Omental fat pad (tissue), 4 donors: ENCODE measurements around the gene CCDC182. TPM values are rescaled to one million over a fixed set of nuclear protein-coding genes. Genes with fewer than 3 reads are reported as not detected.

Experiments
- ATAC-seq: fragments of 150-250 bp; one replicate; pipeline ENCODE4 v1.9.1; 2016; ENCODE audit warnings: mild to moderate bottlenecking, moderate library complexity; ENCODE audit not compliant: low FRiP score
- DNase-seq: peaks from one replicate; pipeline ENCODE4 v3.0.0-alpha.2; 2019; ENCODE audit warnings: low spot score
- total RNA-seq, 4 donors: library from RNA; depleted of rRNA; stranded (reverse); fragments of >200 nt; gene quantifications; one replicate each; pipeline ENCODE4 v1.1.0, GENCODE V29; 2016
- TF ChIP-seq, protein P1 (sequence below), 3 donors: fragments of 450-650 bp; IDR thresholded peaks; one replicate each; pipeline ENCODE4 v1.5.1; 2016 to 2017; ENCODE audit warnings: antibody characterized with exemption in 3 of 3, mild to moderate bottlenecking in 3 of 3, moderate library complexity in 2 of 3

The CCDC182 gene
- total RNA-seq, 4 donors from 2014 or later: not detected

DNA sequence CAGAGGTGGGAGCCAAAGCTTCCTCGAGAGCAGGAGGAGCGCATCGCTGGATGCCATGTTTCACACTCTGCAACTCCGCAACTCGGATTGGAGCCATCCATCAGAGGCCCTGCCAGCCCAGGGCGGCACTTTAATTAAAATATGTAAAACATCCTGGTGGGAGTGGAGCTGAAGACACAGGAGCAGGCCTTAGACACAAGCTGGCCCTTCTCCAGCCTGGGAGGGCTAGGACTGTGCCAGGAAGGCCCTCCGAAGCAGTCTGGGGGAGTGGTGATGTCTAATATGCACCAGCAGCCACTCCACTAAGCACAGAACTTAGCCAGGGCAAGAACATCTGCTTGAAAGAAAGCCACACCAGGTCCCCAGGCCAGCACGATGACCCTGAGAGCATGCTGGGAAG is 5.8 kb upstream of the CCDC182 start:
- no peak for ATAC-seq
- DNase-seq: no peak
- TF ChIP-seq, protein P1, sequence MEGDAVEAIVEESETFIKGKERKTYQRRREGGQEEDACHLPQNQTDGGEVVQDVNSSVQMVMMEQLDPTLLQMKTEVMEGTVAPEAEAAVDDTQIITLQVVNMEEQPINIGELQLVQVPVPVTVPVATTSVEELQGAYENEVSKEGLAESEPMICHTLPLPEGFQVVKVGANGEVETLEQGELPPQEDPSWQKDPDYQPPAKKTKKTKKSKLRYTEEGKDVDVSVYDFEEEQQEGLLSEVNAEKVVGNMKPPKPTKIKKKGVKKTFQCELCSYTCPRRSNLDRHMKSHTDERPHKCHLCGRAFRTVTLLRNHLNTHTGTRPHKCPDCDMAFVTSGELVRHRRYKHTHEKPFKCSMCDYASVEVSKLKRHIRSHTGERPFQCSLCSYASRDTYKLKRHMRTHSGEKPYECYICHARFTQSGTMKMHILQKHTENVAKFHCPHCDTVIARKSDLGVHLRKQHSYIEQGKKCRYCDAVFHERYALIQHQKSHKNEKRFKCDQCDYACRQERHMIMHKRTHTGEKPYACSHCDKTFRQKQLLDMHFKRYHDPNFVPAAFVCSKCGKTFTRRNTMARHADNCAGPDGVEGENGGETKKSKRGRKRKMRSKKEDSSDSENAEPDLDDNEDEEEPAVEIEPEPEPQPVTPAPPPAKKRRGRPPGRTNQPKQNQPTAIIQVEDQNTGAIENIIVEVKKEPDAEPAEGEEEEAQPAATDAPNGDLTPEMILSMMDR (IDR thresholded peaks at IDR 0.05): no peak

DNA sequence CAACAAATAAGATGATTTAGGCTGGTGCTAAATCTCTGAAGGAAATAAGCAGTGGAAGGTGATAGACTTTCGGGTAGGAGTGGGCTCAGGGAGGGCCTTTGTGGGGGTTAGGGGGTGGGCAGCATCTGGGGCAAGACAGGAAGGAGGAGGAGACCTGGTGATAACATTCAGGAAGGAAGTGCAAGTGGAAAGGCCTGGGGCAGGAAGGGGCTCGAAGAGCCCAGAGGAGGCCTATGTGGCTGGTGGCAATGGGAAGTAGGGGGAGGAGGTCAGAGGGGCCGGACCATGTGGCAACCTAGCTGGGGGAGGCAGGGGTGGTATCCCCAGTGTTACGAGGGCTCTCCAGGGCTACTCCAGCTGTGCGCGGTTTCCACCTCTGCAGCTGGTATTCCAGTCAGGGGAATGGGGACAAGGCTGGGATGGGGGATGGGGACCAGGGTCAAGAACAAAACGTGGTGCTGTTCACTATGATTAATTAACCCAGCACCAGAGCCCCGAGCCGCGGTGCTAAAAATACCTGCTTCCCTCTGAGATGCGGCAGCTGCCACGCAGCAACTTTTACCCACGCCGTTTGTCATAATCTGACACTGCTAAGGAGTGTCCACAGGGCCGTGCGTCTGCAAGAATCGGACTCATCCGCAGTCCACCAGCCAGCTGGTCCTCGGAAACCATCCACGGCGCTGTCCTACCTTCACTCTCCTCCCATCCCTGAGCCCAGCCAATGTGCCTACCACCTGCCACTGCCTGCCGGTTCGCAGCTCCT is 5.2 kb upstream of the CCDC182 start:
- TF ChIP-seq, protein P1 (IDR thresholded peaks at IDR 0.05): no peak
- DNase-seq (no peak), ATAC-seq (no peak)

DNA sequence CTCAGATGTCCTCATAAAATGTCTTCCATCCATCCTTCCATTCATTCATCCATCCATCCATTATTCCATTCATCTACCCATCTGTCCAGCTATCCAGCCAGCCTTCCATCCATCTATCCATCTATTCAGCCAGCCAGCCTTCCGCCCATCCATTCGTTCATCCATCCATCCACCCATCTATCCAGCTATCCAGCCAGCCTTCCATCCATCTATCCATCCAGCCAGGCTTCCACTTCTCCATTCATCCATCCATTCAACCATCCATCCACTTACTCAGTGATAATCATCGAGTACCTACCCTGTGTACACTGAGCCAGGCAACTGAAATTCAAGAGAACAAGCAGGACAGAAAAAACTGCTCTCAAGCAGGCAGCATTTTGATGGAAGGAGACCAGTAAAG is 4.6 kb upstream of the CCDC182 start:
- DNase-seq (no peak), ATAC-seq (no peak)
- TF ChIP-seq, protein P1 (IDR thresholded peaks at IDR 0.05): no peak

DNA sequence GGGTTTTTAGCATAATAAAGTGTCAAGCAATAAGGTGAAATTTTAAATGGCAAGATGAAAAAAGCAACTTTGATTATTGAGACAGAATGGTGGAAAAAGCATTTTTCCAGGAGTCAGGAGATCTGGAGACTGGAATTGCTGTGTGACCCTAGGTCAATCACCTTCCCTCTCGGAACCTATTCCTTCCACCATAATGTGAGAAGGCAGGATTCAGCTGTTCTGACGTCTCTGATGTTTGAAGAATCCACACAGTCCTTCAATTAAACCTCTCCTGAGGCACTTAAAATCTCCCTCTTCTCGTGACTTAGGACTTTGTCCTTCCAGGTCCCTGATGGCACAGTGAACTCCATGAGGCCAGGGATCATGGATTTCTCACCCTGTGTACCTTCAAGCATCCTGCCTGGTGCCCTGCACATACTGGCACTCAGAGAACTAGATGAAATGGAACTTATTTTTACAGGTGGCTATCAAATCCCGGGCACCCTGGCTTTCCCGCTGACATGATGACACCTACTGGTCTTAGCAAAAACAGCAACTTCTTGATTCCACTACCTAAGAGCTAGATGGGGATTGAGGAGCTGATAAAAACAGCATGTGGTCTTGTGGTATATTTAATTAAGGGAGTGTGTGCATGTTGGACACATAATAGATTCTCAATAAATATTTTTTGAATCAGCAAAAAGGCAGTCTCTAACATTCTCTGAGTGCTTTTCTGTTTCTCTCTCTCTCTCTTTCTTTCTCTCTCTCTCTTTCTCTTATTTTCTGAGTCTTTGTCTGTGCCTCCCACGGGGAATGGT is 2.3 kb upstream of the CCDC182 start:
- TF ChIP-seq, protein P1 (IDR thresholded peaks at IDR 0.05): no peak
- ATAC-seq (peak; percentile 39), DNase-seq (no peak)

DNA sequence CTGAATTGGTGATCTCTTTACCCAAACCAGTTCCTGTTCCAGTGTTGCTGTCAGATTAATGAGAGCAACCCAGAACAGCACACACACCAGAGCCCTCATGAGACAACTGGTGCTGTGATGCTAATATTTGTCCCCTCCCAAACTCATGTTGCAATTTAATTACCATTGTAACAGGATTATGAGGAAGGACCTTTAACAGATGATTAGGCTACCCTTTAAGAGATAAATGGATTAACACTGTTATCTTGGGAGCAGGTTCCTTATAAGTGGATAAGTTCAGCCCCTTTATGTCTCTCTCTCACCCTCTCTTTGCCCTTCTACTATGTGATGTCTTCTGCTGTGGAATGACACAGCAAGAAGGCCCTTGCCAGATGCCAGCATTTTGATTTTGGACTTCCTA is 1.1 kb upstream of the CCDC182 start:
- TF ChIP-seq, protein P1 (IDR thresholded peaks at IDR 0.05): no peak
- ATAC-seq: no peak
- no peak for DNase-seq

DNA sequence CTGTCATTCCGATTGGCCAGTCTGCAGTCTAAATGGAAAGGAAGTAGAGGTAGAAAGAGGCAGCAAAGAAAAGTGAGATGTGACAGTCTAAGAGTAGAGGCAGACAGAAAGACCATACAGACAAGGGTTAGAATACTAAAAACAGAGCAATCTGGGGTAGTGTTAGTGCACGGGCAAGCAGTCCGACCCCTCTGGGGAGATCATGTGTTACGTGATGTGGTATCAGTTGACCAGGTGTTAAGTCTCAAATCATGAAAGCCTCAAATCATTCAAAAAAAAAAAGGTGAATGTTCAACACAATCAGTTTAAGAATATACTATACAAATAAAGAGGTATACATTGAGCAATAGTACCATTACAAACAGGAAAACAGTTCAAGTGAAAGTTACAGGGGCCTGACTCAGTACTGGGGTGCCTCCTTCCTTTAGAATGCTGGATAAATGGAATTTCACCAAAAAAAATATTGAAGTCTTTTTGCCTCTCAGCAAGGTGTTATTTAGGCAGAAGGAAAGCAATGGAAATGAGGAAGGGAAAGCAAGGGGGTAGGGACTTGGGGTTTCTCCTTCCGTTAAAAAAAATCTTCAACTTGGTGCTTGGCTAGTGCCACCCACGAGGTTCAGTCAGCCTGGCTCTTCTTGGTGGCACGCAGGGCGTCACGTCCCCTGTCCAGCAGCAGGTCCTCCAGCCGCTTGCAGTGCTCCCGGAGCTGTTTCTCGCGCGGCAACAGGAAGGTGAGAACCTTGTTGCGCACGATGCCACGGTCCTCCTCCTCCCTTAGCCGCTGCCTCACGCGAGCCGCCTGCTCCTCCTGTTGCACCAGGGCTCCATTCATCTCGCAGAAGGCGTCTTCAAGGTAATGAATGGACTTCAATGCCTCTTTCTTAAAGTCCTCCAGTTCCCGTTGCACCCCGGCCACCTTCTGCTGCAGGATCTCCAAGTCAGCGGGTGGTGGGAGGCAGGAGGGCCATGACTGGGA is 616 bp downstream of the CCDC182 start:
- TF ChIP-seq, protein P1 (IDR thresholded peaks at IDR 0.05): no peak
- DNase-seq (no peak), ATAC-seq (no peak)
